ENCODE results near the gene PCDHB6. TPM values are rescaled to one million over a fixed set of nuclear protein-coding genes. Genes with fewer than 3 reads are reported as not detected.
"Not testable (repeated sequence)": the region's sequence is repeated elsewhere in the genome, so short reads cannot be mapped to it uniquely, and the experiment has no call there.

The PCDHB6 gene
- total and polyA plus RNA-seq, 12 donors = 0.23 to 1.1 (median 0.74) TPM

- intact Hi-C loops (cut with DNase I) = no loop called here
- TF ChIP-seq POLR2A (IDR thresholded peaks at IDR 0.05) = no peak
- peak in 5 of 6 experiments; percentile 8 to 29 (median 13) for TF ChIP-seq CTCF (IDR thresholded peaks at IDR 0.05)
- peak in 1 of 7 donors; percentile 4 for DNase-seq
- H3K4me1 ChIP-seq (replicated peaks in 1 of 2) = no peaks in the 10 kb centered on the region
- H3K9me3 ChIP-seq (replicated peaks in 1 of 3) = peaks cover 0 to 14% (median 2%) of the 10 kb centered on the region in 3 donors
- H3K4me3 ChIP-seq = no peak within 1 kb of the TSS
- 5 to 14% (median 10%) methylated on average over 10 of the region's 10 CpGs for WGBS, 4 donors
- no peaks in the 10 kb centered on the region for H3K36me3 ChIP-seq (replicated peaks in 1 of 2)
- H3K27ac ChIP-seq = no peak within 1 kb of the TSS
- H3K27me3 ChIP-seq = no peaks in the 10 kb centered on the region
These were observed 42.4 kb downstream of the PCDHB6 start, which contains the start of gene PCDHB10 for GRCh38 chr5:141192110-141192725. Gene PCDHB10, plus strand, starts transcription at chr5:141192353. Its CDS starts 200 bp downstream, at chr5:141192553.

GRCh38 chr5:141194332-141194731 lies 44.5 kb downstream of the PCDHB6 start:
- DNase-seq; H3K27me3 ChIP-seq; H3K4me1 ChIP-seq (replicated peaks in 1 of 2); intact Hi-C loops (cut with DNase I); H3K4me3 ChIP-seq; H3K36me3 ChIP-seq (replicated peaks in 1 of 2); H3K27ac ChIP-seq: not testable (repeated sequence)
- H3K9me3 ChIP-seq (replicated peaks in 1 of 3) = peaks cover 0 to 14% (median 6%) of the 10 kb centered on the region in 3 donors
- WGBS, 4 donors = 17 to 21% methylated on average over 25 to 27 of the region's 37 CpGs; no CpG with 5 or more reads in 2 of the 4 donors

- Histone ChIP-seq H3K9me3 (replicated peaks in 1 of 3) (peaks cover 0 to 8% (median 6%) of the 10 kb centered on the region in 3 donors), H3K4me3 (no peak overlapping the region), H3K27ac (no peak overlapping the region), H3K4me1 (replicated peaks in 1 of 2) (no peaks in the 10 kb centered on the region), H3K27me3 (no peaks in the 10 kb centered on the region), H3K36me3 (replicated peaks in 1 of 2) (no peaks in the 10 kb centered on the region)
- 31 to 59% (median 40%) methylated on average over 3 of the region's 3 CpGs for WGBS, 4 donors
- TF ChIP-seq CTCF (IDR thresholded peaks at IDR 0.05) (no peak), POLR2A (IDR thresholded peaks at IDR 0.05) (no peak)
- intact Hi-C loops (cut with DNase I) = no loop called here
- no peak for DNase-seq
These were observed 46.5 kb downstream of the PCDHB6 start for GRCh38 chr5:141196363-141196762.

GRCh38 chr5:141199359-141200235 lies 49.7 kb downstream of the PCDHB6 start, which contains the start of gene PCDHB11:
Gene PCDHB11, plus strand, starts transcription at chr5:141199627. Its CDS starts 148 bp downstream, at chr5:141199775.
- intact Hi-C loops (cut with DNase I) = no loop called here
- WGBS, 4 donors = 25 to 47% (median 40%) methylated on average over 21 of the region's 21 CpGs
- Histone ChIP-seq H3K4me1 (replicated peaks in 1 of 2) (no peaks in the 10 kb centered on the region), H3K9me3 (replicated peaks in 1 of 3) (peaks cover 0 to 6% (median 6%) of the 10 kb centered on the region in 3 donors), H3K4me3 (no peak within 1 kb of the TSS), H3K27ac (no peak within 1 kb of the TSS), H3K27me3 (no peaks in the 10 kb centered on the region), H3K36me3 (replicated peaks in 1 of 2) (no peaks in the 10 kb centered on the region)
- DNase-seq = peak in 1 of 7 donors; percentile 3
- peak in 1 of 6 experiments; percentile 13 for TF ChIP-seq CTCF (IDR thresholded peaks at IDR 0.05)
- TF ChIP-seq POLR2A (IDR thresholded peaks at IDR 0.05) = no peak

GRCh38 chr5:141201126-141201525 lies 51.3 kb downstream of the PCDHB6 start:
- DNase-seq; H3K4me1 ChIP-seq (replicated peaks in 1 of 2); H3K9me3 ChIP-seq (replicated peaks in 1 of 3); H3K27ac ChIP-seq; H3K27me3 ChIP-seq; intact Hi-C loops (cut with DNase I); H3K4me3 ChIP-seq; H3K36me3 ChIP-seq (replicated peaks in 1 of 2): not testable (repeated sequence)
- 20 to 40% (median 30%) methylated on average over 1 to 25 of the region's 38 CpGs for WGBS, 4 donors

GRCh38 chr5:141201646-141202045 lies 51.8 kb downstream of the PCDHB6 start:
- H3K4me1 ChIP-seq (replicated peaks in 1 of 2); H3K4me3 ChIP-seq; H3K27ac ChIP-seq; DNase-seq; H3K27me3 ChIP-seq; H3K36me3 ChIP-seq (replicated peaks in 1 of 2); H3K9me3 ChIP-seq (replicated peaks in 1 of 3); intact Hi-C loops (cut with DNase I): not testable (repeated sequence)
- 24 to 36% (median 27%) methylated on average over 21 to 32 of the region's 35 CpGs for WGBS, 4 donors
